H1 (cell line): ENCODE results near the gene INPP4B. TPM values are rescaled to one million over a fixed set of nuclear protein-coding genes. Genes with fewer than 3 reads are reported as not detected.

Experiments used
- BRCA1 ChIP-seq: IDR thresholded peaks from 2 replicates; pipeline ENCODE4 v1.6.1; 2012; ENCODE audit warnings: low read depth, low read length, improper control_type of control experiment
- CHD2 ChIP-seq: IDR thresholded peaks from 2 replicates; pipeline ENCODE4 v1.6.1; 2012; ENCODE audit warnings: low read length, improper control_type of control experiment
- CHD7 ChIP-seq: fragments of 300-600 bp; sonication (generic); IDR thresholded peaks from 2 replicates; pipeline ENCODE4 v1.7.1; 2012; ENCODE audit warnings: low read length, moderate library complexity, mild to moderate bottlenecking, inconsistent platforms; ENCODE audit not compliant: insufficient replicate concordance
- EZH2 ChIP-seq: fragments of 200-600 bp; sonication (generic); IDR thresholded peaks from 2 replicates; pipeline ENCODE4 v1.7.1; 2012; ENCODE audit warnings: low read depth, mild to moderate bottlenecking, moderate library complexity, low read length, inconsistent platforms; ENCODE audit not compliant: severe bottlenecking
- POLR2AphosphoS5 ChIP-seq: IDR thresholded peaks from 2 replicates; pipeline ENCODE4 v1.6.1; 2011; ENCODE audit warnings: low read depth, low read length
- RBBP5 ChIP-seq: IDR thresholded peaks from 2 replicates; pipeline ENCODE4 v1.7.1; 2012; ENCODE audit warnings: low read depth, mild to moderate bottlenecking, inconsistent platforms, low read length, moderate library complexity, borderline replicate concordance
- SP4 ChIP-seq: IDR thresholded peaks from 2 replicates; pipeline ENCODE4 v1.6.1; 2012; ENCODE audit warnings: low read length, inconsistent platforms
- SRF ChIP-seq: IDR thresholded peaks from 2 replicates; pipeline ENCODE4 v1.6.1; 2011; ENCODE audit warnings: mild to moderate bottlenecking, low read depth, low read length, moderate library complexity
- TAF1 ChIP-seq: IDR thresholded peaks from 2 replicates; pipeline ENCODE4 v1.6.1; 2011; ENCODE audit warnings: mild to moderate bottlenecking, low read depth, low read length
- polyA plus RNA-seq, 7 experiments: library from polyadenylated mRNA; depleted of rRNA in 3 of 7; stranded (reverse) in 5 of 7; unstranded in 2 of 7; fragments of >200 nt in 5 of 7; fragments of 200-250 nt in 2 of 7; gene quantifications; 1 replicate in 5 of 7; 2 replicates in 1 of 7; 4 replicates in 1 of 7; pipeline versions ENCODE4 v1.2.1 to v1.2.3, GENCODE V29; 2011 to 2013; ENCODE audit warnings: missing spikeins in 2 of 7, mixed read lengths in 2 of 7
- total RNA-seq: library from RNA; stranded (reverse); fragmentation: NEBNext Ultra II Directional; extraction: Animal tissue kit (Norgen Biotek cat#: 25700); gene quantifications from 2 replicates; pipeline ENCODE4 v1.2.1, GENCODE V29; 2021

Gene INPP4B
- total and polyA plus RNA-seq, 2 of the 8 experiments (the other 6 are each of a cell fraction or from before 2014, with no cell fraction given), result 0.11 to 0.54 TPM

GRCh38 chr4:142369141-142369540, 477.0 kb downstream of the INPP4B start (continued):
- TF ChIP-seq CHD7, result no peak
- TF ChIP-seq CHD2, result no peak
- TF ChIP-seq EZH2, result no peak
- no peak for TF ChIP-seq POLR2AphosphoS5
- no peak for TF ChIP-seq SRF
- no peak for TF ChIP-seq BRCA1
- no peak for TF ChIP-seq TAF1
- TF ChIP-seq SP4, result no peak
- TF ChIP-seq RBBP5, result no peak
